PC-3 (cell line): ENCODE measurements around the gene DOCK10. TPM values are rescaled to one million over a fixed set of nuclear protein-coding genes. Genes with fewer than 3 reads are reported as not detected.

Experiments
- ATAC-seq: fragments of 200-7000 bp; cut with Tn5 transposase; 2 replicates; pipeline ENCODE4 v1.9.1; 2020; ENCODE audit warnings: mild to moderate bottlenecking, moderate library complexity
- BruUV-seq: library from RNA; stranded (reverse); fragments of 400-500 nt; replicated peaks from 2 replicates; lab custom pipeline; 2021; lab: Mats Ljungman, UMichigan
- CTCF ChIA-PET: fragments of 300-600 bp; sonication (Branson Sonifier 250); formaldehyde crosslinking; loops from one replicate; lab custom pipeline; 2022; ENCODE audit warnings: antibody characterized with exemption; lab: Charles Lee
- POLR2A ChIA-PET: fragments of 300-600 bp; sonication (Branson Sonifier 250); formaldehyde crosslinking; loops from one replicate; lab custom pipeline; 2022; ENCODE audit warnings: antibody characterized with exemption; ENCODE audit not compliant: unreplicated experiment; lab: Charles Lee
- DNase-seq: peaks from one replicate; pipeline ENCODE4 v3.0.0-alpha.2; 2015
- H2AFZ ChIP-seq: fragments of 300-600 bp; sonication (generic); 2 replicates; pipeline ENCODE4 v1.6.0; 2016; ENCODE audit warnings: antibody characterized with exemption, low read length
- H3F3A ChIP-seq: fragments of 300-600 bp; sonication (generic); one replicate; pipeline ENCODE4 v1.6.0; 2017; ENCODE audit warnings: antibody characterized with exemption, low read length, control low read depth, mild to moderate bottlenecking; ENCODE audit not compliant: unreplicated experiment
- H3K27ac ChIP-seq: fragments of 300-600 bp; sonication (generic); 2 replicates; pipeline ENCODE4 v1.5.1; 2016; ENCODE audit warnings: mild to moderate bottlenecking, low read length
- H3K27me3 ChIP-seq: fragments of 300-600 bp; sonication (generic); 2 replicates; pipeline ENCODE4 v1.6.1; 2016; ENCODE audit warnings: low read length, mixed read lengths
- H3K36me3 ChIP-seq: fragments of 300-600 bp; sonication (generic); 2 replicates; pipeline ENCODE4 v1.6.1; 2016; ENCODE audit warnings: low read depth, mixed run types, low read length, mixed read lengths
- H3K4me1 ChIP-seq: fragments of 300-600 bp; sonication (generic); 2 replicates; pipeline ENCODE4 v1.5.1; 2016; ENCODE audit warnings: low read length; ENCODE audit not compliant: insufficient read depth
- H3K4me2 ChIP-seq: fragments of 300-600 bp; sonication (generic); 2 replicates; pipeline ENCODE4 v1.6.0; 2016; ENCODE audit warnings: low read length
- H3K4me3 ChIP-seq: fragments of 300-600 bp; sonication (generic); 2 replicates; pipeline ENCODE4 v1.5.1; 2016; ENCODE audit warnings: mild to moderate bottlenecking, low read length, mixed read lengths
- H3K79me2 ChIP-seq: fragments of 300-600 bp; sonication (generic); 2 replicates; pipeline ENCODE4 v1.6.1; 2017; ENCODE audit warnings: low read length, mixed read lengths
- H3K9ac ChIP-seq: fragments of 300-600 bp; sonication (generic); 2 replicates; pipeline ENCODE4 v1.6.0; 2016; ENCODE audit warnings: mild to moderate bottlenecking, low read length
- H3K9me2 ChIP-seq: fragments of 300-600 bp; sonication (generic); replicated peaks from 2 replicates; pipeline ENCODE4 v1.6.1; 2016; ENCODE audit warnings: mixed run types, low read length, mixed read lengths
- H3K9me3 ChIP-seq: fragments of 300-600 bp; sonication (generic); 2 replicates; pipeline ENCODE4 v1.6.1; 2016; ENCODE audit warnings: low read length, mixed read lengths
- H4K20me1 ChIP-seq: fragments of 300-600 bp; sonication (generic); 2 replicates; pipeline ENCODE4 v1.6.1; 2016; ENCODE audit warnings: low read length, mixed read lengths
- EZH2 ChIP-seq: fragments of 300-600 bp; sonication (generic); IDR thresholded peaks from one replicate; pipeline ENCODE4 v1.6.1; 2017; ENCODE audit warnings: antibody characterized with exemption, mild to moderate bottlenecking, low read length; ENCODE audit not compliant: unreplicated experiment
- EZH2phosphoT487 ChIP-seq: fragments of 300-600 bp; sonication (generic); IDR thresholded peaks from 2 replicates; pipeline ENCODE4 v1.6.1; 2018; ENCODE audit warnings: mild to moderate bottlenecking, antibody characterized with exemption, low read length, borderline replicate concordance
- intact Hi-C: fragments of 100-400 bp; cut with micrococcal nuclease; formaldehyde crosslinking; loops from 2 replicates; pipeline ENCODE4 v1.9.0; 2023
- total RNA-seq: library from RNA; depleted of rRNA; stranded (reverse); fragments of >200 nt; gene quantifications from 2 replicates; pipeline ENCODE4 v1.2.3, GENCODE V29; 2014
- TF ChIP-seq, protein P1 (sequence below): fragments of 300-600 bp; sonication (generic); conservative IDR thresholded peaks from 2 replicates; pipeline ENCODE4 v1.5.1; 2017; ENCODE audit warnings: antibody characterized with exemption, low read depth, mild to moderate bottlenecking, low read length

The DOCK10 gene
- total RNA-seq, 1 experiment from 2014 or later: 23.1 TPM

DNA sequence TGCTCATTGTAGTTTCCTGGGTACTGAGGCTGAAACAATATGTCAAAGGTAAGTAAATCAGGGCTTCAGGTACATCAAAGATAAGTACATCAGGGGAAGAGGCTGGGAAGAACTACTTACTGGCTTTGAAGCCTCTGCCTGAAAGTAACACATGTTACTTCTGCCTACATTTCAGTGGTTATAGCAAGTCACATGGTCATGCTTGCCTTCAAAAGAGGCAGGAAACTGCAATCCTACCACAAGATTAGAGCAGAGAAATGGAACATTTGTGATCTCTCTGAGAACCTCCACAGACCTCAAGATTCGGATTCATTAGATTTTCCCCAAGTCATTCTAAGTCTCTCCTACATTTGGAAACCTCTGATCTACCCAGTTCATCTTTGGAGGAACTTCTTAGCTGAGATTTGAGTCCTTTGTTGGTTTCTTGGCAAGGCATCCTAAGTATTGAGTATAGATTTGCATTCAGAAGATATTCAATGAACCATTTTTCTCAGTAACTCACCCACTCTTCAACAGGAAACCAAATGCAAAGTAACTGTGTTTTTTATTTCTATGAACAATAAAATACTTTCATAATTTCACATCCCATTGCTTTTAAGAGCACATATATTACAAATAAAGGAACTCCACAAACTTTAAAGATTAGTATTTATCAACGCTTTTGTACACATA is 277.6 kb downstream of the DOCK10 start:
- Histone ChIP-seq H4K20me1 (no peaks in the 10 kb centered on the region), H3K4me2 (no peak overlapping the region), H3K9ac (no peak overlapping the region), H3K79me2 (no peaks in the 10 kb centered on the region), H3K36me3 (peaks cover 4% of the 10 kb centered on the region; the same call in 1 of the 2 replicates), H3K4me1 (no peaks in the 10 kb centered on the region), H3K9me3 (no peaks in the 10 kb centered on the region), H2AFZ (no peak overlapping the region), H3K4me3 (no peak overlapping the region), H3K27me3 (no peaks in the 10 kb centered on the region), H3K27ac (no peak overlapping the region), H3F3A (no peaks in the 10 kb centered on the region), H3K9me2 (no peaks in the 10 kb centered on the region)
- POLR2A ChIA-PET: no interaction called here
- TF ChIP-seq EZH2phosphoT487: no peak
- no peak for TF ChIP-seq EZH2
- TF ChIP-seq, protein P1, sequence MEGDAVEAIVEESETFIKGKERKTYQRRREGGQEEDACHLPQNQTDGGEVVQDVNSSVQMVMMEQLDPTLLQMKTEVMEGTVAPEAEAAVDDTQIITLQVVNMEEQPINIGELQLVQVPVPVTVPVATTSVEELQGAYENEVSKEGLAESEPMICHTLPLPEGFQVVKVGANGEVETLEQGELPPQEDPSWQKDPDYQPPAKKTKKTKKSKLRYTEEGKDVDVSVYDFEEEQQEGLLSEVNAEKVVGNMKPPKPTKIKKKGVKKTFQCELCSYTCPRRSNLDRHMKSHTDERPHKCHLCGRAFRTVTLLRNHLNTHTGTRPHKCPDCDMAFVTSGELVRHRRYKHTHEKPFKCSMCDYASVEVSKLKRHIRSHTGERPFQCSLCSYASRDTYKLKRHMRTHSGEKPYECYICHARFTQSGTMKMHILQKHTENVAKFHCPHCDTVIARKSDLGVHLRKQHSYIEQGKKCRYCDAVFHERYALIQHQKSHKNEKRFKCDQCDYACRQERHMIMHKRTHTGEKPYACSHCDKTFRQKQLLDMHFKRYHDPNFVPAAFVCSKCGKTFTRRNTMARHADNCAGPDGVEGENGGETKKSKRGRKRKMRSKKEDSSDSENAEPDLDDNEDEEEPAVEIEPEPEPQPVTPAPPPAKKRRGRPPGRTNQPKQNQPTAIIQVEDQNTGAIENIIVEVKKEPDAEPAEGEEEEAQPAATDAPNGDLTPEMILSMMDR: no peak
- ATAC-seq (no peak), DNase-seq (no peak)
- CTCF ChIA-PET: no interaction called here
- BruUV-seq: no TSS peak
- intact Hi-C loops: no loop called here

DNA sequence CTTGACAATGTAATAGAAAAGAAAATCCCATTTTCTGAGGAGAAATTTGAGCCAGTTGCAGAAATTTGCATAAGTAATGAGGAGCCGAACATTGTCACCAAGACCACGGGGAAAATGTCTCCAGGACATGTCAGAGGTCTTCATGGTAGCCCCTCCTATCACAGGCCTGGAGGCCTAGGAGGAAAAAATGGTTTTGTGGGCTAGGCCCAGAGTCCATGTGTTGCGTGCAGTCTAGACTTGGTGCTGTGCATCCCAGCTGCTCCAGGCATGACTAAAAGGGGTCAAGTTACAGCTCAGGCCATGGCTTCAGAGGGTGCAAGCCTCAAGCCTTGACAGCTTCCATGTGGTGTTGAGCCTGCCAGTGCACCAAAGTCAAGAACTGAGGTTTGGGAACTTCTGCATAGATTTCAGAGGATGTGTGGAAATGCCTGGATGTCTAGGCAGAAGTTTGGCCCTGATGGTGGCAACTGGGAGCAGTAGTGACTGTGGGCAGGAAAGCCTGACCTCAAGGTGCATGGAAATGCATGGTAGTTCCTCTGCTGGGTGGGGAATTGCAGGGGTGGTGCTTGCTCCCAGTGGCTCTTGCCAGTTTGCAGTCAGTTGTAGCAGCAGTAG is 284.2 kb downstream of the DOCK10 start:
- Histone ChIP-seq H3F3A (no peaks in the 10 kb centered on the region), H3K9ac (no peak overlapping the region), H3K9me3 (no peaks in the 10 kb centered on the region), H3K9me2 (no peaks in the 10 kb centered on the region), H3K36me3 (peaks cover 14% of the 10 kb centered on the region), H4K20me1 (no peaks in the 10 kb centered on the region), H3K4me3 (no peak overlapping the region), H3K27ac (no peak overlapping the region), H3K4me1 (no peaks in the 10 kb centered on the region), H3K79me2 (no peaks in the 10 kb centered on the region), H2AFZ (no peak overlapping the region), H3K4me2 (no peak overlapping the region), H3K27me3 (no peaks in the 10 kb centered on the region)
- ChIA-PET CTCF (no interaction called here), POLR2A (no interaction called here)
- intact Hi-C loops: no loop called here
- no peak for ATAC-seq
- no TSS peak for BruUV-seq
- no peak for DNase-seq
- TF ChIP-seq, protein P1: no peak
- no peak for TF ChIP-seq EZH2phosphoT487
- no peak for TF ChIP-seq EZH2
